H1 (cell line): Measurements from ENCODE around the gene ERI3. TPM values are rescaled to one million over a fixed set of nuclear protein-coding genes. Genes with fewer than 3 reads are reported as not detected.

Experiments
- CTCF ChIA-PET: fragments of 300-600 bp; sonication (Branson Sonifier 250); formaldehyde crosslinking; loops from one replicate; lab custom pipeline; 2021; ENCODE audit not compliant: partially characterized antibody; lab: Charles Lee
- POLR2A ChIA-PET: fragments of 300-600 bp; sonication (Branson Sonifier 250); formaldehyde crosslinking; loops from one replicate; lab custom pipeline; 2021; ENCODE audit warnings: inconsistent platforms; ENCODE audit not compliant: partially characterized antibody; lab: Charles Lee
- DNase-seq, 2 experiments: peaks; one replicate each; pipeline versions ENCODE4 v3.0.0 to v3.0.0-alpha.2; 2010 to 2022; ENCODE audit warnings: low spot score in 2 of 2, low read depth in 1 of 2, mixed read lengths in 1 of 2
- FAIRE-seq: peaks from 2 replicates; lab custom pipeline; 2011; peaks lifted over from hg19 to GRCh38; lab: Jason Lieb, UNC
- H2AFZ ChIP-seq: 2 replicates; pipeline ENCODE4 v1.8.1; 2012; ENCODE audit warnings: low read length, inconsistent platforms
- H2AK5ac ChIP-seq: 2 replicates; pipeline ENCODE4 v1.6.1; 2013; ENCODE audit warnings: low read depth, low read length
- H2BK120ac ChIP-seq: replicated peaks from 2 replicates; pipeline ENCODE3; 2013; ENCODE audit warnings: low read depth, low read length, inconsistent platforms
- H2BK12ac ChIP-seq: 2 replicates; pipeline ENCODE4 v1.6.1; 2013; ENCODE audit warnings: low read depth, low read length
- H2BK15ac ChIP-seq: 2 replicates; pipeline ENCODE4 v1.6.1; 2013; ENCODE audit warnings: low read length
- H2BK20ac ChIP-seq: 2 replicates; pipeline ENCODE4 v1.6.1; 2013; ENCODE audit warnings: low read length
- H2BK5ac ChIP-seq: 2 replicates; pipeline ENCODE4 v1.6.1; 2013; ENCODE audit warnings: low read depth, low read length
- H3K14ac ChIP-seq: 2 replicates; pipeline ENCODE4 v1.6.1; 2013; ENCODE audit warnings: inconsistent platforms; ENCODE audit not compliant: insufficient read length
- H3K18ac ChIP-seq: 2 replicates; pipeline ENCODE4 v1.6.1; 2013; ENCODE audit warnings: low read length; ENCODE audit errors: extremely low read depth
- H3K23ac ChIP-seq: 2 replicates; pipeline ENCODE4 v1.6.1; 2013; ENCODE audit warnings: inconsistent platforms; ENCODE audit not compliant: insufficient read length
- H3K23me2 ChIP-seq: 2 replicates; pipeline ENCODE4 v1.6.1; 2013; ENCODE audit warnings: low read depth, low read length
- H3K27ac ChIP-seq: 2 replicates; pipeline ENCODE4 v1.6.1; 2011; ENCODE audit warnings: low read depth, low read length, inconsistent platforms
- H3K27me3 ChIP-seq, 4 experiments: replicated peaks in 1 of 4; 1 replicate in 1 of 4; 2 replicates in 3 of 4; pipeline versions ENCODE4 v1.6.1 to v1.8.1; 2011 to 2013; ENCODE audit warnings: low read length in 3 of 4, mild to moderate bottlenecking in 3 of 4, inconsistent platforms in 2 of 4, mixed read lengths in 2 of 4, moderate library complexity in 1 of 4; ENCODE audit not compliant: control insufficient read depth in 3 of 4, insufficient read depth in 3 of 4; ENCODE audit errors: extremely low read depth in 1 of 4
- H3K36me3 ChIP-seq, 4 experiments: 2 replicates each; pipeline versions ENCODE4 v1.6.1 to v1.8.1; 2011 to 2013; ENCODE audit warnings: mild to moderate bottlenecking in 4 of 4, low read length in 3 of 4, moderate library complexity in 2 of 4, control low read depth in 1 of 4, inconsistent platforms in 1 of 4; ENCODE audit not compliant: insufficient read depth in 4 of 4, control insufficient read depth in 2 of 4
- H3K4ac ChIP-seq: replicated peaks from 2 replicates; pipeline ENCODE3; 2013; ENCODE audit warnings: low read length, low read depth, mixed read lengths, inconsistent platforms; ENCODE audit not compliant: insufficient read length
- H3K4me1 ChIP-seq, 4 experiments: replicated peaks in 1 of 4; 1 replicate in 1 of 4; 2 replicates in 3 of 4; pipeline versions ENCODE4 v1.6.1 to v1.8.1; 2011 to 2013; ENCODE audit warnings: low read length in 3 of 4, inconsistent platforms in 2 of 4, mixed read lengths in 1 of 4; ENCODE audit not compliant: insufficient read depth in 4 of 4, control insufficient read depth in 3 of 4
- H3K4me2 ChIP-seq, 2 experiments: 2 replicates each; pipeline versions ENCODE4 v1.6.1 to v1.8.1; 2011 to 2013; ENCODE audit warnings: low read depth in 2 of 2, low read length in 2 of 2, control low read depth in 1 of 2, inconsistent platforms in 1 of 2, mild to moderate bottlenecking in 1 of 2; ENCODE audit not compliant: insufficient read depth in 1 of 2
- H3K4me3 ChIP-seq, 4 experiments: fragments of 200-600, 300-600 bp in 1 of 4; sonication (generic), shearing (Covaris generic), sonication (Bioruptor Twin) in 1 of 4; 2 replicates each; pipeline versions ENCODE4 v1.5.1 to v1.8.1; 2011 to 2016; ENCODE audit warnings: low read length in 4 of 4, low read depth in 3 of 4, control low read depth in 2 of 4, inconsistent platforms in 2 of 4, mild to moderate bottlenecking in 2 of 4, mixed read lengths in 1 of 4, moderate library complexity in 1 of 4; ENCODE audit not compliant: insufficient read depth in 2 of 4; ENCODE audit errors: extremely low read depth in 1 of 4
- H3K56ac ChIP-seq: replicated peaks from 2 replicates; pipeline ENCODE3; 2013; ENCODE audit warnings: low read depth, mild to moderate bottlenecking, mixed read lengths, low read length, inconsistent platforms; ENCODE audit not compliant: insufficient read length
- H3K79me1 ChIP-seq: 2 replicates; pipeline ENCODE4 v1.6.1; 2013; ENCODE audit warnings: low read depth, low read length, control low read depth
- H3K79me2 ChIP-seq, 2 experiments: 2 replicates each; pipeline versions ENCODE4 v1.6.1 to v1.8.1; 2012 to 2013; ENCODE audit warnings: low read length in 2 of 2, mild to moderate bottlenecking in 2 of 2, inconsistent platforms in 1 of 2; ENCODE audit not compliant: insufficient read depth in 2 of 2, control insufficient read depth in 1 of 2
- H3K9ac ChIP-seq, 4 experiments: replicated peaks in 1 of 4; 1 replicate in 1 of 4; 2 replicates in 3 of 4; pipeline versions ENCODE4 v1.6.1 to v1.8.1; 2011 to 2013; ENCODE audit warnings: low read depth in 3 of 4, low read length in 3 of 4, control low read depth in 2 of 4, mild to moderate bottlenecking in 2 of 4, moderate library complexity in 2 of 4, inconsistent platforms in 1 of 4; ENCODE audit errors: extremely low read depth in 1 of 4
- H3K9me3 ChIP-seq, 2 experiments: 2 replicates each; pipeline versions ENCODE4 v1.6.1 to v1.8.1; 2012 to 2013; ENCODE audit warnings: mild to moderate bottlenecking in 2 of 2, moderate library complexity in 2 of 2, control low read depth in 1 of 2, inconsistent platforms in 1 of 2, low read depth in 1 of 2, low read length in 1 of 2, mixed read lengths in 1 of 2; ENCODE audit not compliant: insufficient read depth in 2 of 2
- H4K20me1 ChIP-seq, 2 experiments: replicated peaks in 1 of 2; 2 replicates each; pipeline versions ENCODE3 to v1.8.1; 2011 to 2013; ENCODE audit warnings: inconsistent platforms in 2 of 2, low read length in 2 of 2, mild to moderate bottlenecking in 1 of 2; ENCODE audit not compliant: insufficient read depth in 2 of 2, control insufficient read depth in 1 of 2
- H4K5ac ChIP-seq: 2 replicates; pipeline ENCODE4 v1.6.1; 2013; ENCODE audit warnings: low read length, low read depth, mixed read lengths, inconsistent platforms; ENCODE audit not compliant: insufficient read length
- H4K8ac ChIP-seq: 2 replicates; pipeline ENCODE4 v1.8.0; 2013; ENCODE audit warnings: mild to moderate bottlenecking, moderate library complexity, low read length, inconsistent platforms; ENCODE audit not compliant: insufficient read depth; ENCODE audit errors: extremely low read depth
- H4K91ac ChIP-seq: replicated peaks from 2 replicates; pipeline ENCODE3; 2013; ENCODE audit warnings: low read length, mixed read lengths, inconsistent platforms; ENCODE audit not compliant: insufficient read length
- SAP30 ChIP-seq: fragments of 300-600 bp; sonication (generic); IDR thresholded peaks from 2 replicates; pipeline ENCODE4 v1.7.1; 2012; ENCODE audit warnings: low read length, moderate library complexity, mild to moderate bottlenecking, inconsistent platforms; ENCODE audit not compliant: insufficient read depth, insufficient replicate concordance
- TBP ChIP-seq: IDR thresholded peaks from 2 replicates; pipeline ENCODE4 v1.6.1; 2011; ENCODE audit warnings: low read depth, low read length, improper control_type of control experiment
- USF2 ChIP-seq: IDR thresholded peaks from 2 replicates; pipeline ENCODE4 v1.6.1; 2011; ENCODE audit warnings: low read length, improper control_type of control experiment
- WGBS, 2 experiments: shearing (Covaris generic) in 1 of 2; methylation state at CpG; one replicate each; pipeline versions ENCODE4 v1.1.6 to v1.1.7; 2013 to 2015; ENCODE audit warnings: low lambda C conversion rate in 2 of 2, mixed read lengths in 2 of 2, inconsistent platforms in 1 of 2, low coverage in 1 of 2, missing lambda C conversion rate in 1 of 2; ENCODE audit not compliant: insufficient replicate concordance in 2 of 2, insufficient coverage in 1 of 2, insufficient read length in 1 of 2; ENCODE audit errors: extremely low coverage in 1 of 2, missing lambda C conversion rate in 1 of 2; 5-methylcytosine and 5-hydroxymethylcytosine counted together
- polyA plus RNA-seq, 7 experiments: library from polyadenylated mRNA; depleted of rRNA in 3 of 7; stranded (reverse) in 5 of 7; unstranded in 2 of 7; fragments of >200 nt in 5 of 7; fragments of 200-250 nt in 2 of 7; gene quantifications; 1 replicate in 5 of 7; 2 replicates in 1 of 7; 4 replicates in 1 of 7; pipeline versions ENCODE4 v1.2.1 to v1.2.3, GENCODE V29; 2011 to 2013; ENCODE audit warnings: missing spikeins in 2 of 7, mixed read lengths in 2 of 7
- total RNA-seq: library from RNA; stranded (reverse); fragmentation: NEBNext Ultra II Directional; extraction: Animal tissue kit (Norgen Biotek cat#: 25700); gene quantifications from 2 replicates; pipeline ENCODE4 v1.2.1, GENCODE V29; 2021

Gene ERI3
- total and polyA plus RNA-seq, 2 of the 8 experiments (the other 6 are each of a cell fraction or from before 2014, with no cell fraction given), result 81.1 to 199 TPM

- Histone ChIP-seq H3K9ac (no peak overlapping the region), H3K14ac (no peak overlapping the region), H2BK5ac (no peak overlapping the region), H3K23ac (no peak overlapping the region), H3K36me3 (no peaks in the 10 kb centered on the region), H2BK20ac (no peak overlapping the region), H3K56ac (no peak overlapping the region), H2BK120ac (no peak overlapping the region), H3K27ac (no peak overlapping the region), H2AFZ (no peak overlapping the region), H3K79me2 (no peaks in the 10 kb centered on the region), H4K91ac (no peak overlapping the region), H3K4me2 (no peak overlapping the region), H3K4ac (no peak overlapping the region), H3K18ac (no peak overlapping the region), H3K4me3 (no peak overlapping the region), H2AK5ac (no peak overlapping the region), H3K9me3 (no peaks in the 10 kb centered on the region), H3K4me1 (peaks cover 0 to 6% (median 0%) of the 10 kb centered on the region in 4 experiments; a peak in 2 of 7 replicates), H4K8ac (no peak overlapping the region), H2BK15ac (no peak overlapping the region), H3K27me3 (no peaks in the 10 kb centered on the region), H4K20me1 (no peaks in the 10 kb centered on the region), H4K5ac (no peak overlapping the region), H3K23me2 (no peaks in the 10 kb centered on the region), H3K79me1 (peaks cover 5% of the 10 kb centered on the region), H2BK12ac (no peak overlapping the region)
- 87% methylated on average over 1 of the region's 1 CpG; no CpG with 5 or more reads in 1 of the 2 experiments for WGBS, 2 experiments
- CTCF ChIA-PET, result interaction anchor here (0.8 to 7.9 kb wide), 13 partner anchors 8 to 384 kb away, joined by 3 to 33 read pairs (median 4); no protein-coding TSS in a partner anchor
- POLR2A ChIA-PET, result interaction anchor here (1.2 kb wide), 1 partner anchor 50 kb away, joined by 3 read pairs; no protein-coding TSS in a partner anchor
- TF ChIP-seq TBP, result no peak
- no peak for TF ChIP-seq USF2
- TF ChIP-seq SAP30, result no peak
- DNase-seq (no peak), FAIRE-seq (no peak)
Observed at GRCh38 chr1:44268054-44268453, 87.0 kb downstream of the ERI3 start.
